Amygdala (tissue), 56 donors: Measurements from ENCODE around the gene LMO7.

Source experiments
- DNase-seq, 56 donors: peaks; one replicate each; lab custom pipeline; 2025; lab: John Stamatoyannopoulos, UW

Gene LMO7

GRCh38 chr13:75795274-75795673 lies 159.1 kb downstream of the LMO7 start:
- no peak for DNase-seq

- no peak for DNase-seq
These were observed 160.7 kb downstream of the LMO7 start for GRCh38 chr13:75796825-75797224.

- DNase-seq, result no peak
These were observed 161.1 kb downstream of the LMO7 start for GRCh38 chr13:75797239-75797638.

- DNase-seq, result no peak
These were observed 161.6 kb downstream of the LMO7 start for GRCh38 chr13:75797719-75798118.

- DNase-seq, result no peak
These were observed 162.5 kb downstream of the LMO7 start for GRCh38 chr13:75798353-75799255.

- no peak for DNase-seq
These were observed 164.4 kb downstream of the LMO7 start for GRCh38 chr13:75800545-75800944.

GRCh38 chr13:75801388-75801945 lies 165.3 kb downstream of the LMO7 start:
- DNase-seq, result no peak

- DNase-seq, result no peak
These were observed 166.0 kb downstream of the LMO7 start for GRCh38 chr13:75802161-75802560.

- DNase-seq, result no peak
These were observed 167.1 kb downstream of the LMO7 start for GRCh38 chr13:75803164-75803611.

- DNase-seq, result peak in 4 of 56 donors; percentile 2 to 23 (median 18)
These were observed 167.9 kb downstream of the LMO7 start for GRCh38 chr13:75804054-75804453.

GRCh38 chr13:75804605-75805004 lies 168.5 kb downstream of the LMO7 start:
- DNase-seq, result no peak

GRCh38 chr13:75806117-75806516 lies 170.0 kb downstream of the LMO7 start:
- DNase-seq, result peak in 3 of 56 donors; percentile 1 to 12 (median 5)

GRCh38 chr13:75811361-75811760 lies 175.2 kb downstream of the LMO7 start:
- DNase-seq, result no peak

GRCh38 chr13:75811841-75812240 lies 175.7 kb downstream of the LMO7 start:
- no peak for DNase-seq

- no peak for DNase-seq
These were observed 176.6 kb downstream of the LMO7 start for GRCh38 chr13:75812751-75813181.

- DNase-seq, result no peak
These were observed 177.2 kb downstream of the LMO7 start for GRCh38 chr13:75813323-75813722.

GRCh38 chr13:75818179-75818967 lies 182.2 kb downstream of the LMO7 start:
- DNase-seq, result no peak

GRCh38 chr13:75818968-75819225 lies 182.8 kb downstream of the LMO7 start:
- DNase-seq, result no peak

GRCh38 chr13:75825161-75825560 lies 189.0 kb downstream of the LMO7 start:
- DNase-seq, result no peak

- no peak for DNase-seq
These were observed 189.5 kb downstream of the LMO7 start for GRCh38 chr13:75825594-75825993.

GRCh38 chr13:75826391-75826790 lies 190.3 kb downstream of the LMO7 start:
- DNase-seq, result no peak
